IPS DF 6.9 (cell line): ENCODE measurements around the gene LAMB4.

Source experiments
- DNase-seq: peaks from one replicate; pipeline ENCODE4 v3.0.0-alpha.2; 2013; ENCODE audit warnings: low read depth, low spot score
- H3K27ac ChIP-seq: one replicate; pipeline ENCODE4 v1.5.1; 2013; ENCODE audit warnings: low read length, control low read depth
- H3K27me3 ChIP-seq: 2 replicates; pipeline ENCODE4 v1.6.1; 2013; ENCODE audit warnings: mild to moderate bottlenecking, low read length; ENCODE audit not compliant: control insufficient read depth, insufficient read depth
- H3K36me3 ChIP-seq: 2 replicates; pipeline ENCODE4 v1.6.1; 2013; ENCODE audit warnings: low read length; ENCODE audit not compliant: control insufficient read depth, insufficient read depth
- H3K4me1 ChIP-seq: 2 replicates; pipeline ENCODE4 v1.6.1; 2013; ENCODE audit warnings: low read length; ENCODE audit not compliant: control insufficient read depth, insufficient read depth
- H3K4me3 ChIP-seq: 2 replicates; pipeline ENCODE4 v1.5.1; 2013; ENCODE audit warnings: mild to moderate bottlenecking, low read length
- H3K9me3 ChIP-seq: 2 replicates; pipeline ENCODE4 v1.6.1; 2013; ENCODE audit warnings: low read length, inconsistent platforms; ENCODE audit not compliant: control insufficient read depth, insufficient read depth
- WGBS: extraction: QIAGEN DNeasy Blood & Tissue Kit; methylation state at CpG from one replicate; pipeline ENCODE4 v1.1.7; 2013; ENCODE audit warnings: mixed read lengths, missing lambda C conversion rate; ENCODE audit not compliant: insufficient read length, insufficient coverage; 5-methylcytosine and 5-hydroxymethylcytosine counted together

Gene LAMB4

GRCh38 chr7:108014747-108015682, 115.1 kb downstream of the LAMB4 start:
- Histone ChIP-seq H3K27ac (no peak overlapping the region), H3K36me3 (0 out of 2 replicates have a peak, but pooled peaks cover 2% of the 10 kb centered on the region), H3K4me1 (no peaks in the 10 kb centered on the region), H3K4me3 (no peak overlapping the region), H3K27me3 (no peaks in the 10 kb centered on the region), H3K9me3 (no peaks in the 10 kb centered on the region)
- WGBS = no CpG with 5 or more reads among the region's 6 CpGs
- DNase-seq = no peak

GRCh38 chr7:108014215-108014614, 115.9 kb downstream of the LAMB4 start:
- Histone ChIP-seq H3K27ac (no peak overlapping the region), H3K4me1 (no peaks in the 10 kb centered on the region), H3K36me3 (0 out of 2 replicates have a peak, but pooled peaks cover 2% of the 10 kb centered on the region), H3K9me3 (no peaks in the 10 kb centered on the region), H3K27me3 (no peaks in the 10 kb centered on the region), H3K4me3 (no peak overlapping the region)
- WGBS = no CpG with 5 or more reads among the region's 2 CpGs
- no peak for DNase-seq

GRCh38 chr7:108012499-108013430, 117.4 kb downstream of the LAMB4 start:
- no peak overlapping the region for H3K4me3 ChIP-seq
- DNase-seq = no peak
- no peaks in the 10 kb centered on the region for H3K9me3 ChIP-seq
- H3K4me1 ChIP-seq = no peaks in the 10 kb centered on the region
- no peak overlapping the region for H3K27ac ChIP-seq
- H3K27me3 ChIP-seq = no peaks in the 10 kb centered on the region; the same call in 1 of the 2 replicates
- WGBS = no CpG with 5 or more reads among the region's 8 CpGs
- no peaks in the 10 kb centered on the region for H3K36me3 ChIP-seq

GRCh38 chr7:108010377-108010776, 119.8 kb downstream of the LAMB4 start:
- DNase-seq = no peak
- no peaks in the 10 kb centered on the region for H3K9me3 ChIP-seq
- whole genome bisulfite sequencing = no CpG with 5 or more reads among the region's 1 CpG

GRCh38 chr7:108009873-108010272, 120.3 kb downstream of the LAMB4 start:
- WGBS = no CpG with 5 or more reads among the region's 4 CpGs

More at GRCh38 chr7:108010377-108010776, 119.8 kb downstream of the LAMB4 start:
- peaks cover 20% of the 10 kb centered on the region; the same call in 1 of the 2 replicates for H3K27me3 ChIP-seq
- no peaks in the 10 kb centered on the region for H3K36me3 ChIP-seq
- H3K4me1 ChIP-seq = no peaks in the 10 kb centered on the region
- H3K27ac ChIP-seq = no peak overlapping the region
- H3K4me3 ChIP-seq = no peak overlapping the region

GRCh38 chr7:108008827-108009226, 121.3 kb downstream of the LAMB4 start:
- Histone ChIP-seq H3K9me3 (no peaks in the 10 kb centered on the region), H3K27ac (no peak overlapping the region), H3K4me1 (peaks cover 4% of the 10 kb centered on the region; the same call in 1 of the 2 replicates), H3K4me3 (no peak overlapping the region), H3K27me3 (peaks cover 35% of the 10 kb centered on the region), H3K36me3 (no peaks in the 10 kb centered on the region)
- no peak for DNase-seq

More at GRCh38 chr7:108009873-108010272, 120.3 kb downstream of the LAMB4 start:
- Histone ChIP-seq H3K4me1 (no peaks in the 10 kb centered on the region), H3K27ac (no peak overlapping the region), H3K4me3 (no peak overlapping the region), H3K27me3 (peaks cover 25% of the 10 kb centered on the region; the same call in 1 of the 2 replicates), H3K36me3 (no peaks in the 10 kb centered on the region), H3K9me3 (no peaks in the 10 kb centered on the region)
- no peak for DNase-seq

GRCh38 chr7:108008240-108008639, 121.9 kb downstream of the LAMB4 start:
- Histone ChIP-seq H3K4me3 (no peak overlapping the region), H3K27me3 (peaks cover 41% of the 10 kb centered on the region), H3K36me3 (no peaks in the 10 kb centered on the region), H3K4me1 (peaks cover 4% of the 10 kb centered on the region; the same call in 1 of the 2 replicates), H3K9me3 (no peaks in the 10 kb centered on the region), H3K27ac (no peak overlapping the region)
- WGBS = no CpG with 5 or more reads among the region's 4 CpGs
- no peak for DNase-seq

- no CpG with 5 or more reads among the region's 3 CpGs for WGBS
- DNase-seq = no peak
- Histone ChIP-seq H3K36me3 (no peaks in the 10 kb centered on the region), H3K4me1 (peaks cover 4% of the 10 kb centered on the region; the same call in 1 of the 2 replicates), H3K4me3 (no peak overlapping the region), H3K27me3 (peaks cover 41% of the 10 kb centered on the region), H3K9me3 (no peaks in the 10 kb centered on the region), H3K27ac (no peak overlapping the region)
Measured at GRCh38 chr7:108007762-108008161, 122.4 kb downstream of the LAMB4 start.

- Histone ChIP-seq H3K4me3 (no peak overlapping the region), H3K9me3 (no peaks in the 10 kb centered on the region), H3K27ac (no peak overlapping the region), H3K27me3 (peaks cover 42% of the 10 kb centered on the region), H3K4me1 (peaks cover 4% of the 10 kb centered on the region; the same call in 1 of the 2 replicates), H3K36me3 (no peaks in the 10 kb centered on the region)
- WGBS = no CpG with 5 or more reads among the region's 3 CpGs
- DNase-seq = no peak
Measured at GRCh38 chr7:108007261-108007660, 122.9 kb downstream of the LAMB4 start.
